OCI-LY3 (cell line): ENCODE results near the gene USHBP1.

Source experiments
- H2AFZ ChIP-seq: fragments of 200-600, 300-600 bp; shearing (Covaris generic); 2 replicates; pipeline ENCODE4 v1.6.0; 2014; ENCODE audit warnings: antibody characterized with exemption, low read depth, low read length
- H3K27ac ChIP-seq: fragments of 200-600, 300-600 bp; sonication (generic); 2 replicates; pipeline ENCODE4 v1.5.1; 2014; ENCODE audit warnings: mild to moderate bottlenecking, low read length, moderate library complexity, mixed read lengths
- H3K27me3 ChIP-seq: fragments of 200-600, 300-600 bp; sonication (generic); 2 replicates; pipeline ENCODE4 v1.6.1; 2014; ENCODE audit warnings: low read depth, low read length, mixed read lengths
- H3K36me3 ChIP-seq: fragments of 200-600, 300-600 bp; sonication (generic); replicated peaks from 2 replicates; pipeline ENCODE3; 2014; ENCODE audit warnings: low read depth, low read length, mixed read lengths
- H3K4me1 ChIP-seq: fragments of 300-600, 200-600 bp; sonication (generic); 2 replicates; pipeline ENCODE4 v1.6.1; 2014; ENCODE audit warnings: low read length, mixed read lengths
- H3K4me2 ChIP-seq: fragments of 200-600, 300-600 bp; sonication (generic); 2 replicates; pipeline ENCODE4 v1.6.1; 2014; ENCODE audit warnings: low read length, mixed read lengths
- H3K4me3 ChIP-seq: fragments of 300-600, 200-600 bp; sonication (generic); 2 replicates; pipeline ENCODE4 v1.5.1; 2014; ENCODE audit warnings: antibody characterized with exemption, mild to moderate bottlenecking, low read length, moderate library complexity
- H3K79me2 ChIP-seq: fragments of 300-600, 200-600 bp; shearing (Covaris generic); 2 replicates; pipeline ENCODE4 v1.6.1; 2014; ENCODE audit warnings: mild to moderate bottlenecking, low read length, mixed read lengths
- H3K9ac ChIP-seq: fragments of 300-600, 200-600 bp; shearing (Covaris generic); 2 replicates; pipeline ENCODE4 v1.6.0; 2014; ENCODE audit warnings: mild to moderate bottlenecking, low read length, moderate library complexity
- H3K9me3 ChIP-seq: fragments of 200-600, 300-600 bp; shearing (Covaris generic); 2 replicates; pipeline ENCODE4 v1.6.1; 2014; ENCODE audit warnings: low read length, mixed read lengths; ENCODE audit not compliant: insufficient read depth
- H4K20me1 ChIP-seq: fragments of 200-600, 300-600 bp; sonication (generic); 2 replicates; pipeline ENCODE4 v1.6.1; 2016; ENCODE audit warnings: low read length, mixed read lengths; ENCODE audit not compliant: insufficient read depth
- CTCF ChIP-seq: fragments of 200-600, 300-600 bp; sonication (generic); IDR thresholded peaks from 2 replicates; pipeline ENCODE4 v1.5.1; 2014; ENCODE audit warnings: antibody characterized with exemption, low read length, low read depth
- EZH2phosphoT487 ChIP-seq: fragments of 200-600 bp; shearing (Covaris generic); IDR thresholded peaks from 2 replicates; pipeline ENCODE4 v1.6.1; 2018; ENCODE audit warnings: antibody characterized with exemption, mixed run types, low read depth

USHBP1 gene

DNA sequence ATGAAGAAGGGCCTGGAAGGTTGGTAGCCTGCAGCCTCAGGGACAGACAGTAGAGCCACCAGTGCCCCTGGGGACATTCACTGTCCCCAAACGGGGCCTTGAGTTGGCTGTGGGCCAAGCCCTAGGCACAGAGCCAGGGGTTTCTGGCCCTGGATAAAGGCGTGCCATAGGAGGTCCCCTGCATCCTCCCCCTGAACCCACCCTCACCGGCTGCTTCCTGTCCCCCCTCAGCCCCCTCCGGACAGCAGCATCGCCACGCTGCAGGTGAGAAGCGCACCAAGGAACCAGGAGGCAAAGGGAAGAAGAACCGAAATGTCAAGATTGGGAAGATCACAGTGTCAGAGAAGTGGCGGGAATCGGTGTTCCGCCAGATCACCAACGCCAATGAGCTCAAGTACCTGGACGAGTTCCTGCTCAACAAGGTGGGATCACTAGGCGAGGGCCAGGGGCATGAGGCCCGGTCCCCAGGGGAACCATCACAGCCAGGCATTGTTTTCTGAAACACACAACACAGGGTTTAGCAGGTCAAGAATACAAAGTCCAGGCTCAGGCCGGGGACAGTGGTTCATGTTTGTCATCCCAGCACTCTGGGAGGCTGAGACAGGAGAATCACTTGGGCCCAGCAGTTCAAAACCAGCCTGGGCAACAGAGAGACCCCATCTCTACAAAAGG lies 64.0 kb downstream of the USHBP1 start:
- Histone ChIP-seq H3K9ac (no peak overlapping the region), H3K36me3 (peaks cover 69% of the 10 kb centered on the region), H3K9me3 (no peaks in the 10 kb centered on the region)

More for the DNA sequence above, 64.0 kb downstream of the USHBP1 start:
- no peak overlapping the region for H3K4me2 ChIP-seq
- H3K27ac ChIP-seq, result no peak overlapping the region
- no peak overlapping the region for H3K4me3 ChIP-seq
- H2AFZ ChIP-seq, result no peak overlapping the region
- TF ChIP-seq EZH2phosphoT487, result no peak
- no peak for TF ChIP-seq CTCF
- H3K27me3 ChIP-seq, result no peaks in the 10 kb centered on the region
- 0 out of 2 replicates have a peak, but pooled peaks cover 3% of the 10 kb centered on the region for H4K20me1 ChIP-seq
- no peaks in the 10 kb centered on the region for H3K4me1 ChIP-seq
- H3K79me2 ChIP-seq, result no peaks in the 10 kb centered on the region
